H1 (cell line): ENCODE measurements around the gene NDUFB4. TPM values are rescaled to one million over a fixed set of nuclear protein-coding genes. Genes with fewer than 3 reads are reported as not detected.

Experiments
- CTCF ChIA-PET: fragments of 300-600 bp; sonication (Branson Sonifier 250); formaldehyde crosslinking; loops from one replicate; lab custom pipeline; 2021; ENCODE audit not compliant: partially characterized antibody; lab: Charles Lee
- POLR2A ChIA-PET: fragments of 300-600 bp; sonication (Branson Sonifier 250); formaldehyde crosslinking; loops from one replicate; lab custom pipeline; 2021; ENCODE audit warnings: inconsistent platforms; ENCODE audit not compliant: partially characterized antibody; lab: Charles Lee
- DNase-seq, 2 experiments: peaks; one replicate each; pipeline versions ENCODE4 v3.0.0 to v3.0.0-alpha.2; 2010 to 2022; ENCODE audit warnings: low spot score in 2 of 2, low read depth in 1 of 2, mixed read lengths in 1 of 2
- FAIRE-seq: peaks from 2 replicates; lab custom pipeline; 2011; peaks lifted over from hg19 to GRCh38; lab: Jason Lieb, UNC
- H2AFZ ChIP-seq: 2 replicates; pipeline ENCODE4 v1.8.1; 2012; ENCODE audit warnings: low read length, inconsistent platforms
- H2AK5ac ChIP-seq: 2 replicates; pipeline ENCODE4 v1.6.1; 2013; ENCODE audit warnings: low read depth, low read length
- H2BK120ac ChIP-seq: replicated peaks from 2 replicates; pipeline ENCODE3; 2013; ENCODE audit warnings: low read depth, low read length, inconsistent platforms
- H2BK12ac ChIP-seq: 2 replicates; pipeline ENCODE4 v1.6.1; 2013; ENCODE audit warnings: low read depth, low read length
- H2BK15ac ChIP-seq: 2 replicates; pipeline ENCODE4 v1.6.1; 2013; ENCODE audit warnings: low read length
- H2BK20ac ChIP-seq: 2 replicates; pipeline ENCODE4 v1.6.1; 2013; ENCODE audit warnings: low read length
- H2BK5ac ChIP-seq: 2 replicates; pipeline ENCODE4 v1.6.1; 2013; ENCODE audit warnings: low read depth, low read length
- H3K14ac ChIP-seq: 2 replicates; pipeline ENCODE4 v1.6.1; 2013; ENCODE audit warnings: inconsistent platforms; ENCODE audit not compliant: insufficient read length
- H3K18ac ChIP-seq: 2 replicates; pipeline ENCODE4 v1.6.1; 2013; ENCODE audit warnings: low read length; ENCODE audit errors: extremely low read depth
- H3K23ac ChIP-seq: 2 replicates; pipeline ENCODE4 v1.6.1; 2013; ENCODE audit warnings: inconsistent platforms; ENCODE audit not compliant: insufficient read length
- H3K23me2 ChIP-seq: 2 replicates; pipeline ENCODE4 v1.6.1; 2013; ENCODE audit warnings: low read depth, low read length
- H3K27ac ChIP-seq: 2 replicates; pipeline ENCODE4 v1.6.1; 2011; ENCODE audit warnings: low read depth, low read length, inconsistent platforms
- H3K27me3 ChIP-seq, 4 experiments: replicated peaks in 1 of 4; 1 replicate in 1 of 4; 2 replicates in 3 of 4; pipeline versions ENCODE4 v1.6.1 to v1.8.1; 2011 to 2013; ENCODE audit warnings: low read length in 3 of 4, mild to moderate bottlenecking in 3 of 4, inconsistent platforms in 2 of 4, mixed read lengths in 2 of 4, moderate library complexity in 1 of 4; ENCODE audit not compliant: control insufficient read depth in 3 of 4, insufficient read depth in 3 of 4; ENCODE audit errors: extremely low read depth in 1 of 4
- H3K36me3 ChIP-seq, 4 experiments: 2 replicates each; pipeline versions ENCODE4 v1.6.1 to v1.8.1; 2011 to 2013; ENCODE audit warnings: mild to moderate bottlenecking in 4 of 4, low read length in 3 of 4, moderate library complexity in 2 of 4, control low read depth in 1 of 4, inconsistent platforms in 1 of 4; ENCODE audit not compliant: insufficient read depth in 4 of 4, control insufficient read depth in 2 of 4
- H3K4ac ChIP-seq: replicated peaks from 2 replicates; pipeline ENCODE3; 2013; ENCODE audit warnings: low read length, low read depth, mixed read lengths, inconsistent platforms; ENCODE audit not compliant: insufficient read length
- H3K4me1 ChIP-seq, 4 experiments: replicated peaks in 1 of 4; 1 replicate in 1 of 4; 2 replicates in 3 of 4; pipeline versions ENCODE4 v1.6.1 to v1.8.1; 2011 to 2013; ENCODE audit warnings: low read length in 3 of 4, inconsistent platforms in 2 of 4, mixed read lengths in 1 of 4; ENCODE audit not compliant: insufficient read depth in 4 of 4, control insufficient read depth in 3 of 4
- H3K4me2 ChIP-seq, 2 experiments: 2 replicates each; pipeline versions ENCODE4 v1.6.1 to v1.8.1; 2011 to 2013; ENCODE audit warnings: low read depth in 2 of 2, low read length in 2 of 2, control low read depth in 1 of 2, inconsistent platforms in 1 of 2, mild to moderate bottlenecking in 1 of 2; ENCODE audit not compliant: insufficient read depth in 1 of 2
- H3K4me3 ChIP-seq, 4 experiments: fragments of 200-600, 300-600 bp in 1 of 4; sonication (generic), shearing (Covaris generic), sonication (Bioruptor Twin) in 1 of 4; 2 replicates each; pipeline versions ENCODE4 v1.5.1 to v1.8.1; 2011 to 2016; ENCODE audit warnings: low read length in 4 of 4, low read depth in 3 of 4, control low read depth in 2 of 4, inconsistent platforms in 2 of 4, mild to moderate bottlenecking in 2 of 4, mixed read lengths in 1 of 4, moderate library complexity in 1 of 4; ENCODE audit not compliant: insufficient read depth in 2 of 4; ENCODE audit errors: extremely low read depth in 1 of 4
- H3K56ac ChIP-seq: replicated peaks from 2 replicates; pipeline ENCODE3; 2013; ENCODE audit warnings: low read depth, mild to moderate bottlenecking, mixed read lengths, low read length, inconsistent platforms; ENCODE audit not compliant: insufficient read length
- H3K79me1 ChIP-seq: 2 replicates; pipeline ENCODE4 v1.6.1; 2013; ENCODE audit warnings: low read depth, low read length, control low read depth
- H3K79me2 ChIP-seq, 2 experiments: 2 replicates each; pipeline versions ENCODE4 v1.6.1 to v1.8.1; 2012 to 2013; ENCODE audit warnings: low read length in 2 of 2, mild to moderate bottlenecking in 2 of 2, inconsistent platforms in 1 of 2; ENCODE audit not compliant: insufficient read depth in 2 of 2, control insufficient read depth in 1 of 2
- H3K9ac ChIP-seq, 4 experiments: replicated peaks in 1 of 4; 1 replicate in 1 of 4; 2 replicates in 3 of 4; pipeline versions ENCODE4 v1.6.1 to v1.8.1; 2011 to 2013; ENCODE audit warnings: low read depth in 3 of 4, low read length in 3 of 4, control low read depth in 2 of 4, mild to moderate bottlenecking in 2 of 4, moderate library complexity in 2 of 4, inconsistent platforms in 1 of 4; ENCODE audit errors: extremely low read depth in 1 of 4
- H3K9me3 ChIP-seq, 2 experiments: 2 replicates each; pipeline versions ENCODE4 v1.6.1 to v1.8.1; 2012 to 2013; ENCODE audit warnings: mild to moderate bottlenecking in 2 of 2, moderate library complexity in 2 of 2, control low read depth in 1 of 2, inconsistent platforms in 1 of 2, low read depth in 1 of 2, low read length in 1 of 2, mixed read lengths in 1 of 2; ENCODE audit not compliant: insufficient read depth in 2 of 2
- H4K20me1 ChIP-seq, 2 experiments: replicated peaks in 1 of 2; 2 replicates each; pipeline versions ENCODE3 to v1.8.1; 2011 to 2013; ENCODE audit warnings: inconsistent platforms in 2 of 2, low read length in 2 of 2, mild to moderate bottlenecking in 1 of 2; ENCODE audit not compliant: insufficient read depth in 2 of 2, control insufficient read depth in 1 of 2
- H4K5ac ChIP-seq: 2 replicates; pipeline ENCODE4 v1.6.1; 2013; ENCODE audit warnings: low read length, low read depth, mixed read lengths, inconsistent platforms; ENCODE audit not compliant: insufficient read length
- H4K8ac ChIP-seq: 2 replicates; pipeline ENCODE4 v1.8.0; 2013; ENCODE audit warnings: mild to moderate bottlenecking, moderate library complexity, low read length, inconsistent platforms; ENCODE audit not compliant: insufficient read depth; ENCODE audit errors: extremely low read depth
- H4K91ac ChIP-seq: replicated peaks from 2 replicates; pipeline ENCODE3; 2013; ENCODE audit warnings: low read length, mixed read lengths, inconsistent platforms; ENCODE audit not compliant: insufficient read length
- EP300 ChIP-seq, 2 experiments: IDR thresholded peaks; 1 replicate in 1 of 2; 2 replicates in 1 of 2; pipeline ENCODE4 v1.6.1; 2011 to 2012; ENCODE audit warnings: low read depth in 2 of 2, low read length in 2 of 2, mild to moderate bottlenecking in 2 of 2, borderline replicate concordance in 1 of 2, inconsistent platforms in 1 of 2, moderate library complexity in 1 of 2
- GABPA ChIP-seq: IDR thresholded peaks from 2 replicates; pipeline ENCODE4 v1.6.1; 2011; ENCODE audit warnings: mild to moderate bottlenecking, low read length, moderate library complexity, borderline replicate concordance; ENCODE audit not compliant: insufficient read depth
- KDM4A ChIP-seq: IDR thresholded peaks from one replicate; pipeline ENCODE4 v1.7.1; 2012; ENCODE audit warnings: low read depth, mild to moderate bottlenecking, moderate library complexity, low read length, inconsistent platforms; ENCODE audit not compliant: severe bottlenecking
- MAX ChIP-seq: IDR thresholded peaks from 2 replicates; pipeline ENCODE4 v1.6.1; 2012; ENCODE audit warnings: inconsistent platforms
- NRF1 ChIP-seq: IDR thresholded peaks from 2 replicates; pipeline ENCODE4 v1.6.1; 2011; ENCODE audit warnings: mild to moderate bottlenecking, low read depth, low read length, improper control_type of control experiment
- YY1 ChIP-seq: IDR thresholded peaks from 2 replicates; pipeline ENCODE4 v1.6.1; 2011; ENCODE audit warnings: low read depth, mild to moderate bottlenecking, low read length
- WGBS, 2 experiments: shearing (Covaris generic) in 1 of 2; methylation state at CpG; one replicate each; pipeline versions ENCODE4 v1.1.6 to v1.1.7; 2013 to 2015; ENCODE audit warnings: low lambda C conversion rate in 2 of 2, mixed read lengths in 2 of 2, inconsistent platforms in 1 of 2, low coverage in 1 of 2, missing lambda C conversion rate in 1 of 2; ENCODE audit not compliant: insufficient replicate concordance in 2 of 2, insufficient coverage in 1 of 2, insufficient read length in 1 of 2; ENCODE audit errors: extremely low coverage in 1 of 2, missing lambda C conversion rate in 1 of 2; 5-methylcytosine and 5-hydroxymethylcytosine counted together
- polyA plus RNA-seq, 7 experiments: library from polyadenylated mRNA; depleted of rRNA in 3 of 7; stranded (reverse) in 5 of 7; unstranded in 2 of 7; fragments of >200 nt in 5 of 7; fragments of 200-250 nt in 2 of 7; gene quantifications; 1 replicate in 5 of 7; 2 replicates in 1 of 7; 4 replicates in 1 of 7; pipeline versions ENCODE4 v1.2.1 to v1.2.3, GENCODE V29; 2011 to 2013; ENCODE audit warnings: missing spikeins in 2 of 7, mixed read lengths in 2 of 7
- total RNA-seq: library from RNA; stranded (reverse); fragmentation: NEBNext Ultra II Directional; extraction: Animal tissue kit (Norgen Biotek cat#: 25700); gene quantifications from 2 replicates; pipeline ENCODE4 v1.2.1, GENCODE V29; 2021

Gene NDUFB4
- total and polyA plus RNA-seq, 2 of the 8 experiments (the other 6 are each of a cell fraction or from before 2014, with no cell fraction given): 184 to 382 TPM

- H2BK15ac ChIP-seq: no peak overlapping the region
- H2BK20ac ChIP-seq: no peak overlapping the region
- H3K9ac ChIP-seq: no peak overlapping the region
- no peak overlapping the region for H2BK120ac ChIP-seq
- H3K27ac ChIP-seq: no peak overlapping the region
- H3K23me2 ChIP-seq: no peaks in the 10 kb centered on the region
- no peaks in the 10 kb centered on the region for H3K27me3 ChIP-seq
- DNase-seq (no peak), FAIRE-seq (no peak)
- POLR2A ChIA-PET: interaction anchor here (1.1 kb wide), 1 partner anchor 20 kb away, joined by 4 read pairs; the partner anchor contains the start of gene NDUFB4
- H3K4me3 ChIP-seq: no peak overlapping the region
- H2AK5ac ChIP-seq: no peak overlapping the region
- H2BK12ac ChIP-seq: peak overlapping the region; percentile 68; the same call in 1 of the 2 replicates
- H3K4me1 ChIP-seq: no peaks in the 10 kb centered on the region
- no peak overlapping the region for H4K8ac ChIP-seq
- no peak overlapping the region for H3K56ac ChIP-seq
- no peak overlapping the region for H3K4me2 ChIP-seq
- CTCF ChIA-PET: no interaction called here
- no peak overlapping the region for H3K18ac ChIP-seq
- H3K36me3 ChIP-seq: no peaks in the 10 kb centered on the region
- H3K79me2 ChIP-seq: no peaks in the 10 kb centered on the region
- no peaks in the 10 kb centered on the region for H4K20me1 ChIP-seq
- H4K91ac ChIP-seq: no peak overlapping the region
- H4K5ac ChIP-seq: no peak overlapping the region
- no peaks in the 10 kb centered on the region for H3K9me3 ChIP-seq
- H3K4ac ChIP-seq: no peak overlapping the region
- H2BK5ac ChIP-seq: peak overlapping the region; percentile 66; the same call in 1 of the 2 replicates
- H2AFZ ChIP-seq: peak overlapping the region; percentile 97
- H3K23ac ChIP-seq: no peak overlapping the region
- WGBS, 2 experiments: 93% methylated on average over 13 of the region's 13 CpGs; no CpG with 5 or more reads in 1 of the 2 experiments
- no peak for TF ChIP-seq GABPA
- 0 out of 2 replicates have a peak, but pooled peaks have one; percentile 11 for TF ChIP-seq YY1
- no peak for TF ChIP-seq KDM4A
- TF ChIP-seq EP300 (IDR thresholded peaks at IDR 0.05; ENCODE audit: borderline replicate concordance in 1 of 2, low read depth in 2 of 2, low read length in 2 of 2): no peak
- no peak for TF ChIP-seq NRF1
- 0 out of 2 replicates have a peak, but pooled peaks have one; percentile 29 for TF ChIP-seq MAX
- H3K79me1 ChIP-seq: no peaks in the 10 kb centered on the region
- H3K14ac ChIP-seq: no peak overlapping the region
Observed at GRCh38 chr3:120615847-120616609, 19.9 kb downstream of the NDUFB4 start.
